Activated naive CD8-positive, alpha-beta T cell (primary cell): ENCODE results near the gene USP11.

Experiments used
- H3K27ac Mint-ChIP-seq: one replicate; pipeline ENCODE4 v1.8.0; 2021; ENCODE audit warnings: mixed read lengths
- H3K27me3 Mint-ChIP-seq: one replicate; pipeline ENCODE4 v1.8.0; 2021; ENCODE audit warnings: mixed read lengths
- H3K36me3 Mint-ChIP-seq: one replicate; pipeline ENCODE4 v1.8.0; 2021; ENCODE audit warnings: mixed read lengths
- H3K4me1 Mint-ChIP-seq: one replicate; pipeline ENCODE4 v1.8.0; 2021; ENCODE audit warnings: low read depth, mixed read lengths
- H3K4me3 Mint-ChIP-seq: one replicate; pipeline ENCODE4 v1.8.0; 2021; ENCODE audit warnings: mild to moderate bottlenecking, mixed read lengths
- H3K9me3 Mint-ChIP-seq: one replicate; pipeline ENCODE4 v1.8.0; 2021; ENCODE audit warnings: low read depth, mixed read lengths

Gene USP11

DNA sequence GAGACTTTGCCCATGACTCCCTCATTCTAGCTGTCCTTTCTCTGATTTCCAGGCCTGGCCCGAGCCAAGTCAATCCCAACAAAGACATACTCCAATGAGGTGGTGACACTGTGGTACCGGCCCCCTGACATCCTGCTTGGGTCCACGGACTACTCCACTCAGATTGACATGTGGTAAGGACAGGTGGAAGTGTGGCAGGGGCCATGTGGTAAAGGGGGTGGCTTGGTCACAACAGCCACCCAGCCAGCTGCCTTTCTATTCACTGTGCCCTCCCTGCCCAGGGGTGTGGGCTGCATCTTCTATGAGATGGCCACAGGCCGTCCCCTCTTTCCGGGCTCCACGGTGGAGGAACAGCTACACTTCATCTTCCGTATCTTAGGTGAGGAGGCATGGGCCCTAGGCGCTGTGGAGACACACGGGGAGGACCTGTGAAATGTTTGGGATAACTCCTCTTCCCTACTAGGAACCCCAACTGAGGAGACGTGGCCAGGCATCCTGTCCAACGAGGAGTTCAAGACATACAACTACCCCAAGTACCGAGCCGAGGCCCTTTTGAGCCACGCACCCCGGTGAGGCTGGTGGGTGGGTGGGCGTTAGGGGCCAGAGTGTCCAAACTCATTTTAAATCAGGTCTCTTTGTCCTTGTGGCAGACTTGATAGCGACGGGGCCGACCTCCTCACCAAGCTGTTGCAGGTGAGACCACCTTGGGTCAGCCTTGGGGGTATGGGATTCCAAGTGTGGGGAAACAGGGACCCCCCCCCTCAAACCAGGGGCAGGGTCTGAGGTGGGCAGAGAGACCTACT, 6.1 kb upstream of the USP11 start:
- H3K36me3 Mint-ChIP-seq, result peaks cover 5% of the 10 kb centered on the region
- no peak overlapping the region for H3K4me3 Mint-ChIP-seq
- H3K4me1 Mint-ChIP-seq, result peaks cover 3% of the 10 kb centered on the region
- H3K27ac Mint-ChIP-seq, result no peak overlapping the region
- H3K27me3 Mint-ChIP-seq, result no peaks in the 10 kb centered on the region
- no peaks in the 10 kb centered on the region for H3K9me3 Mint-ChIP-seq

DNA sequence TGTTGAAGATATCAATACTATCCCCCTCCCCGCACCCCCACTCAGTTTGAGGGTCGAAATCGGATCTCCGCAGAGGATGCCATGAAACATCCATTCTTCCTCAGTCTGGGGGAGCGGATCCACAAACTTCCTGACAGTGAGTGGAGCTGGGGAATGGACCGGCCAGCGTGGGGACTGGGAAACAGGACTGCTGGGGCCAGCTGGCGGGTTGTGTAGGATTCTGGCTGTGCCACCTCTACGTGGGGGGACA, 5.5 kb upstream of the USP11 start:
- peaks cover 5% of the 10 kb centered on the region for H3K36me3 Mint-ChIP-seq
- H3K27ac Mint-ChIP-seq, result no peak overlapping the region
- H3K4me1 Mint-ChIP-seq, result peaks cover 3% of the 10 kb centered on the region
- H3K27me3 Mint-ChIP-seq, result no peaks in the 10 kb centered on the region
- no peaks in the 10 kb centered on the region for H3K9me3 Mint-ChIP-seq
- no peak overlapping the region for H3K4me3 Mint-ChIP-seq

DNA sequence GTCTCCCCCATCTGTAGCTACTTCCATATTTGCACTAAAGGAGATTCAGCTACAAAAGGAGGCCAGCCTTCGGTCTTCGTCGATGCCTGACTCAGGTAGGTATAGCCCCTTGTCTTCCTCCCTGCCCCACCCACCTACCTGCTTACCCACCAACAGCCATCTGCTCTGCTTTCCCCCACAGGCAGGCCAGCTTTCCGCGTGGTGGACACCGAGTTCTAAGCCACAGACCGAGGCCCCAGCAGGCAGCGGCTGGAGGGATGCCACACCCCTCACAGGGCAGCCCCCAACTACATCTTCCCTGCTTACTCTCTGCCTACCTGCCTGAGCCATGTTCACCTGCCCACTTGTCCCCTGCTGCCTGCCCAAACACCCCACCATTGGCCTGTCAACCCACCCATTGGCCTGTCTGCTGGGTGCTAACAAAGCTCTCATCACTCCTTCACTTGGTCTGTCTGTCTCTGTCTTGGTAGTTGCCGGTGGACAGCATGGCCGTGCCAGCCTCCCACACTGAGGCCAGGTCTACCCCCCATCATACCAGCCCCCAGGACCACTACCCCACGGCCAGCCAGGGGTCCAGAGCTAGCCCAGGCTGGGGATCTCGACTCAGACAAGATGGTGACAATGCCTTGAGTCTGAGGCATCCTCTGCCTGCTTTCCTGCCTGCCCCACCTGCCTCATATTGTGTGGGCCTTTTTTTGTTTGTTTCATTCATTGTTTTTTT, 4.1 kb upstream of the USP11 start:
- H3K27me3 Mint-ChIP-seq, result no peaks in the 10 kb centered on the region
- no peaks in the 10 kb centered on the region for H3K9me3 Mint-ChIP-seq
- H3K4me3 Mint-ChIP-seq, result no peak overlapping the region
- no peak overlapping the region for H3K27ac Mint-ChIP-seq
- peaks cover 5% of the 10 kb centered on the region for H3K36me3 Mint-ChIP-seq
- peaks cover 5% of the 10 kb centered on the region for H3K4me1 Mint-ChIP-seq

- no peak overlapping the region for H3K27ac Mint-ChIP-seq
- no peaks in the 10 kb centered on the region for H3K27me3 Mint-ChIP-seq
- H3K9me3 Mint-ChIP-seq, result no peaks in the 10 kb centered on the region
- H3K4me3 Mint-ChIP-seq, result no peak overlapping the region
- H3K36me3 Mint-ChIP-seq, result peaks cover 5% of the 10 kb centered on the region
- peaks cover 7% of the 10 kb centered on the region for H3K4me1 Mint-ChIP-seq
These were observed 3.4 kb upstream of the USP11 start for GRCh38 chrX:47229427-47229826.

DNA sequence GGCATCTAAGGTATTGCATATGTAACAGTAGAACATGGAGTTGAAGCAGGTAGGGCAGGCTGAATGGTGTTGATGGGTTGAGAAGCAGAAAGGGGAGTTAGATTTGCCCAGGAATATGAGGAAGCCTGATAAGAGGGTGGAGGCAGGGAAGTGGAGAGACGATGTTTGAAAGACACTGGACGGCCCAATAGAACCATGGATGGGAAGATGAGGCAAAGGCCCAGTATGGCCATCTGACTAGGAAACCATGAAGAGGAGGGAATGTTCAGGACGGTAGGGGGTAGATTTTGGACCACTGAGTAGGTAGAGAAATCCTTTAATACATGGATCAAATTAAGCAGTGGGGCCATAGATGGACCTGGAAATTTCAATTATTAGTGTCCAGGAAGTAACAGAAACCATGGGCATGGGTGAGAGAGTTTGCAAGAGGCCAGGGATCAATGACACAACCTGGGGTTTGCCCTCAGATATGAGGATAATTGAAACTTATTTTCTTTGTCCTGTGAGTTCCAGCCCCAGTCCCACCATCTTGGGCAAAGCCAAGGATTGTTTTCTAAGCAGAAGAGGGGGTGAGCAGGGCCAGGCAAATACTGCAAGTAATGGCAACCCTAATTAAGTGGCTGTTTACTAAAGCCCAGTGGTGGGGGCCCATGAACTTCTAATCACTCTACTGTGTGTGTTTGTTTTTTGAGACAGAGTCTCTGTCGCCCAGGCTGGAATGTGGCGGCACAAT, 2.5 kb upstream of the USP11 start:
- Mint-ChIP-seq H3K27ac (no peak overlapping the region), H3K4me3 (no peak overlapping the region), H3K27me3 (no peaks in the 10 kb centered on the region), H3K9me3 (no peaks in the 10 kb centered on the region), H3K4me1 (peaks cover 11% of the 10 kb centered on the region), H3K36me3 (peaks cover 5% of the 10 kb centered on the region)

DNA sequence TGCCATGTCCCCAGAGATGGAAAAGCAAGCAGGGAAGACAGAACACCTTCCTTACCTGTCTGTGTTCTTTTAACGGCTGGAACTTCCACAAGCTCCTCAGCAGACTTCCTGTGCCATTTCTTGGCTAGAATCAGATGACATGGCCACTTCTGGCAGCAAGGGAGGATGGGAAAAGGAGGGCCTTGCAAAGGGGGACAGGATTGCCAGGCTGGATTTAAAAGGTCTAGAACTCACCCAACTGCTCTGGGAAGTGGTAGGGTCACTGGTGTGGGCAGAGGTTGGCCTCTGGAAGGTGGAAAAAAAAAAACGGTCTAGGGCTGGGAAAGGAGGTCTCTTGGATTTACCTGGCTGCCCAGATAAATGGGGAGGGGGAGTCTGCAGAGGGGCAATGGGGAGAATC, 1.6 kb upstream of the USP11 start:
- no peaks in the 10 kb centered on the region for H3K9me3 Mint-ChIP-seq
- peaks cover 20% of the 10 kb centered on the region for H3K4me1 Mint-ChIP-seq
- H3K36me3 Mint-ChIP-seq, result peaks cover 7% of the 10 kb centered on the region

DNA sequence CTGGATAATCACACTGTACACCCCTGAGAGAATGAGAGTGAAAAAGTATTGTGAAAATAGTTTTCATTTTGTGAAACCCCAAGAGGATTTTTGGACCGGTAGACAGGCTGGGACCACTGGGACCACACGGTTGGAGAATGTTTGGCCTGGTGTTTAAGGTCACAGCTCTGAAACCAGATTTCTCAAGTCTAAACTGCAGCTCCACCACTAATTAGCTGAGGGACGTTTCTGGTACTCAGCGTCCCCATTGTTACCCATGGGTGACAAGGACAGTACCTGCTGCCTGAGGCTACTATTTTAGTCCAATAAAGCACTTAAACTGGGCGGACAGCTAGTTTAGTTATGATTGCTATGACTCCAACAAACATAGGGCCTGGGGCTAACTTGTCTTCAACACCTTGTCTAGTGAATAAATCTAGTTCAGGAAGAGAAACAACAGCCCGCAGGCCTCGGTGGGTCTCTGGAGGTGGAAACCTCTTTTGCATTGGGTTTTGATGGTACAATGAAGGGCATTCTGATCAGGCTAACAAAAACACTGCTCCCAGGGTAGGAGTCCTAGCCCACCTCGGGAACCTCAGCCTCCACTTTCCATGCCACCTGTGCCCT, 509 bp upstream of the USP11 start:
- peak overlapping the region; percentile 93 for H3K27ac Mint-ChIP-seq
- H3K9me3 Mint-ChIP-seq, result no peaks in the 10 kb centered on the region
- no peaks in the 10 kb centered on the region for H3K27me3 Mint-ChIP-seq
- H3K36me3 Mint-ChIP-seq, result peaks cover 7% of the 10 kb centered on the region
- peak overlapping the region; percentile 90 for H3K4me3 Mint-ChIP-seq
- H3K4me1 Mint-ChIP-seq, result peaks cover 31% of the 10 kb centered on the region

More for the DNA sequence above, 1.6 kb upstream of the USP11 start:
- Mint-ChIP-seq H3K27ac (no peak overlapping the region), H3K27me3 (no peaks in the 10 kb centered on the region), H3K4me3 (no peak overlapping the region)

- peaks cover 7% of the 10 kb centered on the region for H3K36me3 Mint-ChIP-seq
- no peaks in the 10 kb centered on the region for H3K27me3 Mint-ChIP-seq
- peak overlapping the region; percentile 93 for H3K27ac Mint-ChIP-seq
- H3K9me3 Mint-ChIP-seq, result no peaks in the 10 kb centered on the region
- peak overlapping the region; percentile 90 for H3K4me3 Mint-ChIP-seq
- peaks cover 34% of the 10 kb centered on the region for H3K4me1 Mint-ChIP-seq
These were observed 714 bp downstream of the USP11 start for GRCh38 chrX:47233333-47234113.

GRCh38 chrX:47234583-47234982, 1.8 kb downstream of the USP11 start:
- H3K4me3 Mint-ChIP-seq, result peak overlapping the region; percentile 90
- H3K27ac Mint-ChIP-seq, result no peak overlapping the region
- H3K36me3 Mint-ChIP-seq, result peaks cover 7% of the 10 kb centered on the region
- H3K4me1 Mint-ChIP-seq, result peaks cover 34% of the 10 kb centered on the region
- H3K27me3 Mint-ChIP-seq, result no peaks in the 10 kb centered on the region
- H3K9me3 Mint-ChIP-seq, result no peaks in the 10 kb centered on the region

DNA sequence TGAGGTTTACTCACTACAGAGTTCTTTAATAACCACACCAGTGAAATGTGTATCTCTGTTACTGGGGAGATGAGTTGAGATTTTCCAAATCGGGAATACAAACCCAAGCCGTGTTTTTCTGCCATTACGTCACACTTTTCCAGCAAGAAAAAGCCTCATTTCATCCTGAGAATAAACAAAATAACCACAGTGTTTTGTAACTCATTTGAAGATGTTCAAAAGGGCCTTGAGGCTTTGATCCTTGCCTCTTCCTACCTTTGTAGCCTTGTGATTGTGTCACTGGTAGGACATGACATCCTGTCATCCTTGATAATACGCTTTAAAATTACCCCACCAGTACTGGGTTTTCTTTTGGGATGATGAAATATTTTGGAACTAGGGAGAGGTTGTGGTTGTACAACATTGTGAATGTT, 2.9 kb downstream of the USP11 start:
- Mint-ChIP-seq H3K27ac (peak overlapping the region; percentile 91), H3K36me3 (peaks cover 3% of the 10 kb centered on the region), H3K9me3 (no peaks in the 10 kb centered on the region), H3K27me3 (no peaks in the 10 kb centered on the region), H3K4me1 (peaks cover 34% of the 10 kb centered on the region), H3K4me3 (peak overlapping the region; percentile 79)

GRCh38 chrX:47239199-47239598, 6.4 kb downstream of the USP11 start:
- peak overlapping the region; percentile 6 for H3K27ac Mint-ChIP-seq
- H3K9me3 Mint-ChIP-seq, result no peaks in the 10 kb centered on the region
- H3K4me3 Mint-ChIP-seq, result no peak overlapping the region
- peaks cover 29% of the 10 kb centered on the region for H3K4me1 Mint-ChIP-seq
- H3K36me3 Mint-ChIP-seq, result peaks cover 3% of the 10 kb centered on the region
- H3K27me3 Mint-ChIP-seq, result no peaks in the 10 kb centered on the region

DNA sequence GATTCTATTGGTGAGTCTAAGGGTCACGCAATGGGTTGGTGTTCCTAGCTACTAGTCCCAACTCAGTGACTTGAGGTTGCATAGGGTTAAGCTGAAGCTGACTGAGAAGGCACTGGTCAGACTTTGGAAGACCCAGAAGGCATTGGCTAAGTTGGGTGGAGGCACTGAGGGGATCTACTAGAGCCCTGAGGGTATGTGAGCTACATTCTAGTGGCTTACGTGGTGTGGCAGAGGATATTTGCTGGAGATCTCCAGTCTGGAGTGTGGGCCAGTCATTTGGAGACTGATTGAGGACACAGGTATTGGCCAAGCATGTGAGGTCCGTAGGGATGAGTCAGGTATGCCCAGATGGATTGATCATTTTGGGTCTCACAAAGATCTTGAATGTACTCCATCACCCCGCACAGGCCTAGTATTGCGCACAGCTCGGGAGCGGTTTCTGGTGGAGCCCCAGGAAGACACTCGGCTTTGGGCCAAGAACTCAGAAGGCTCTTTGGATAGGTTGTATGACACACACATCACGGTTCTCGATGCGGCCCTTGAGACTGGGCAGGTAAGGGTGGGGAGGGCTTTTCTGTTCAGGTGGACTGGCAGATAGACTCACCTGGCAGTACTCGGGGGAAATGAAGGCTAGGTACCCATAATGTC, 7.2 kb downstream of the USP11 start:
- H3K27ac Mint-ChIP-seq, result peak overlapping the region; percentile 54
- peaks cover 3% of the 10 kb centered on the region for H3K36me3 Mint-ChIP-seq
- H3K9me3 Mint-ChIP-seq, result no peaks in the 10 kb centered on the region
- H3K4me1 Mint-ChIP-seq, result peaks cover 26% of the 10 kb centered on the region
- H3K27me3 Mint-ChIP-seq, result no peaks in the 10 kb centered on the region
- H3K4me3 Mint-ChIP-seq, result no peak overlapping the region

GRCh38 chrX:47240619-47241018, 7.8 kb downstream of the USP11 start:
- peaks cover 20% of the 10 kb centered on the region for H3K4me1 Mint-ChIP-seq
- H3K36me3 Mint-ChIP-seq, result no peaks in the 10 kb centered on the region
- no peak overlapping the region for H3K27ac Mint-ChIP-seq
- no peaks in the 10 kb centered on the region for H3K27me3 Mint-ChIP-seq
- no peak overlapping the region for H3K4me3 Mint-ChIP-seq
- no peaks in the 10 kb centered on the region for H3K9me3 Mint-ChIP-seq
